Measurements from ENCODE around the gene SLMAP.
"Not testable (repeated sequence)": the region's sequence is repeated elsewhere in the genome, so short reads cannot be mapped to it uniquely, and the experiment has no call there.

SLMAP gene

DNA sequence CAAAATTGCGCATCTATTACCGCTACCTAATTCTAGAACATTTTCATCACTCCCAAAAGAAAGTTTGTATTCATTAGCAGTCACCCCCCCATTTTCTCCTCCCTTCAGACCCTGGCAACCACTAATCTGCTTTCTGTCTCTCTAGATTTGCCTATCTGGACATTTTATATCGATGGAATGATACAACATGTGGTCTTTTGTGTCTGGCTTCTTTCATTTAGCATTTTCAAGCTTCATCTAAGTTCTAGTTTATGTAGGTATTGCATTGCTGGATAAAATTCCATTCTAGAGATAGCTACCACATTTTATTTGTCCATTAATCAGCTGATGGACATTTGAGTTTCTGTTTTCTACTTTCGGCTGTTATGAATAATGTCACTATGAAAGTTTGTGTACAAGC lies 38.4 kb downstream of the SLMAP start:
- no peak for DNase-seq

DNA sequence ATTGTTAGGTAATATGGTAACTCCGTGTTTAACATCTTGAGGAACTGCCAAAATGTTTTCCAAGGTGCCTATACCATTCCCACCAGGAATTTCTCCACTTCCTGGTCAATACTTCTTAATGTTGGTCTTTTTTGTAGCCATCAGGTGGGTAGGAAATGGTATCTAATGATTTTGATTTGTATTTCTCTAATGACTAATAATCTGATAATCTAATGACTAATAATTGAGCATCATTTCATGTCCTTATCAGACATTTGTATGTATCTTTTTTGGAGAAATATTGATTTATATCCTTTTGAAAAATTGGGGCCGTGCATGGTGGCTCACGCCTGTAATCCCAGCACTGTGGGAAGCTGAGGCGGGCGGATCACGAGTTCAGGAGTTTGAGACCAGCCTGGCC lies 38.8 kb downstream of the SLMAP start:
- DNase-seq, result no peak

DNA sequence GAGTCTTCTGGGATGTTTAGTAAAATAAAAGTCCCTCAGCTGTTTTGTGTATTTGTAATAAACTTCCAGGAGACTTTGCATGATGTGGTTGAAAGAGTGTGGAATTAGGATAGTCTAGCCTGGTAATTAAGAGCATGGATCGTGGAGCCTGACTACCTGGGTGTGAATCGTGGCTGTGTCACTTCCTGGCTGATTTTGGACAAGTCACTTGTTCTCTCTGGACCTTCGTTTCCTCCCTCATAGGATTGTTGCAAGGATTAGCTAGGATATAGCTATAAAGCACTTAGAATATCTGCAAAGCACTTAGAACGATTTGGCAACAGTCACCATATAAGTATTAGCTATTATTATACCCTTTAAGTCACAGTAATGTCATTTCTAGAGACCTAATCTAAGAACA lies 40.2 kb downstream of the SLMAP start:
- no peak for DNase-seq

DNA sequence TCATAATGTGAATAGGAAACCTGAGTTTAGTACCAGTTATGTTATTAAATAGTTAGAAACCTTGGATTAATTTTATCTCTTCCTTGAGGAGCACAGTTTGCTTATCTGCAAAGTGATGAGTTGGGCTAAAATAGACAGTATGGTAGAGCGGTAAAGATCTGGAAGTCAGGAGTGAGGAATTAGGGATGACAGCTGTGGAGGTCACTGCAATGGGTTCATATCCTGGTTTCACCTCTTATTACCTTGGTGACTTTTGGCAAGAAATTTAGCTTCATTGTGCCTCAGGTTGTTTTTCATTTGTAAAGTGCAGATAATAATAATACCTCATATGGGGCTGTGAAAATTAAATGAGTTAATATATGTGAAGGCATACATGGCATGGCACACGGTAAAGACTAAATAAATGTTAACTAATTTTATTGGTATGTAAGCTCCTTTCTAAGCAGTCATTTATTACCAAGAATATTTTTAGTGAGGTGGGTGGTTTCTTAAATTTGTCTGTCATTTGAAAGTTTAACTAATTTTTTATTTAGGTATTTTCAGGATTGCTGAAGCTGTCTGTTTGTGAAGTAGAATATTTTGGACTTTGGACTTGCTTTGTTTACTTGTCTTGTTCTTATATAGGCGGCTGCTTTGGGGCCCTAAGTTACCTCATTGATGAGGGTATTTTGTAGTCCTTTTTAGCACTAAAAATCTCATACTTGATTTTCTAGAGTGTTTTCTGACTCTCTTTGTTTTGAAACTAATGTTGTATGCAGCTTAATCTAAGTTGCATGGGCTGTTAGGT lies 41.8 kb downstream of the SLMAP start:
- DNase-seq, result no peak

DNA sequence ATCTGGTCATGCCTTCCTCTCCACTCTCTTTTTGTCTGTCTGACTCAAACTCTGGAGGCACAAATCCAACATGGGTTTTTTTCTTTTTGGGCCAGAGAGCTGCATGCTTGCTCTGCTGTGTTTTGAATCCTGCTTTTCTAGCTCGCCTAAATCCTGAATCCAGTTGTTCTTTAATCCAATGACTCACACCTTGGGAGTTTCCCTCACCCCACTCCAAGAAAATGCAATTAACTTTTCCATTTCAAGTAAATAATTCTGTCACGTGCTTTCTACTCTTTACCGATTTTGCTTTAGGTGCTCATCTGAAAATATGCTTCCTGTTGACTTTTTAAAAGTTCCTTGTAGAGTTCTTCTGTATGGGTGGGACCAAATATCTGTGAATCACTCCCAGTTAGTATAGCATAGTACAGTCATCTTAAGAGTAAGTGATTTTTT lies 47.6 kb downstream of the SLMAP start:
- DNase-seq, result no peak

DNA sequence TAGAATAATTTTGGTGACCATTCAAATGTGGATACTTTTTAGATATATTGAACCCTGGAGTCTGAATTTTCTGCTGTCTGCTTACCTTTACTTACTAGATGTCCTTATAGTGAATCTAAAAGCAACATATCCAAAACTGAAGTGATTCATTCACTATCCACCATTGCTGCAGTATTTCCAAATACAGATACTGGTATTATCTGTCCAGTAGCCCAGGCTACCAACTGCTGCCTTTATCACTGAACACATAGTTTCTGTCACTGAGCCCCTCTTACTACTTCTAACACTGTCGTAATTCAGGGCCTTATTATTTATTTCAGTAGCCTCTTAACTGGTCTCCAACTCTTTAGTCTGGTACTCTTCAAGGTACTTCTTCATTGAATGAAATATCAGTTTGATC lies 49.2 kb downstream of the SLMAP start:
- DNase-seq, result no peak

DNA sequence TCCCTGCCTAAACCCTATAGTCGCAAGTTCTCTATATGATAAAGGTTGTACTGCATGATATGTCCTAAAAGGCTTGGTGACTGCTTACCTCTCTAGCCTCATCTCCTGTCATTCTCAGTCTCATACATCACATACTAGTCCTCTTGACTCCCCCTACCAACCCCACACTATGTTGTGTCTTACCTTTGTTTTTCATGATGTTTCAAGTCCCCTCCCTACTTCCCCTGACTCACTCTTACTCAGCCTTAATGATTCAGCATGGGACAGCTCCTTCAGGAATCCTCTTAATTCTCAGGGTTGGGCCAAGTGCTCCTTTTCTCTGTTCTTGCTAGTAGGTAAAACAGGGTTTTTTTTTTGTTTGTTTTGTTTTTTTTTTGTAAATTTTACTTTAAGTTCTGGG lies 49.6 kb downstream of the SLMAP start:
- DNase-seq, result no peak

DNA sequence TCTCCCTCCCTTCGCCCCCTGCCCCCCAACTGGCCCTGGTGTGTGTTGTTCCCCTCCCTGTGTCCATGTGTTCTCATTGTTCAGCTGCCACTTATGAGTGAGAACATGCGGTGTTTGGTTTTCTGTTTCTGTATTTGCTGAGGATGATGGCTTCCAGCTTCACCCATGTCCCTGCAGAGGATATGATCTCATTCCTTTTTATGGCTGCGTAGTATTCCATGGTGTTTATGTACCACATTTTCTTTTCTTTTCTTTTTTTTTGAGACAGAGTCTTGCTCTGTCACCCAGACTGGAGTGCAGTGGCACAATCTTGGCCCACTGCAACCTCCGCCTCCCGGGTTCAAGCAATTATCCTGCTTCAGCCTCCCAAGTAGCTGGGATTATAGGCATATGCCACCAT lies 50.1 kb downstream of the SLMAP start:
- not testable (repeated sequence) for DNase-seq

DNA sequence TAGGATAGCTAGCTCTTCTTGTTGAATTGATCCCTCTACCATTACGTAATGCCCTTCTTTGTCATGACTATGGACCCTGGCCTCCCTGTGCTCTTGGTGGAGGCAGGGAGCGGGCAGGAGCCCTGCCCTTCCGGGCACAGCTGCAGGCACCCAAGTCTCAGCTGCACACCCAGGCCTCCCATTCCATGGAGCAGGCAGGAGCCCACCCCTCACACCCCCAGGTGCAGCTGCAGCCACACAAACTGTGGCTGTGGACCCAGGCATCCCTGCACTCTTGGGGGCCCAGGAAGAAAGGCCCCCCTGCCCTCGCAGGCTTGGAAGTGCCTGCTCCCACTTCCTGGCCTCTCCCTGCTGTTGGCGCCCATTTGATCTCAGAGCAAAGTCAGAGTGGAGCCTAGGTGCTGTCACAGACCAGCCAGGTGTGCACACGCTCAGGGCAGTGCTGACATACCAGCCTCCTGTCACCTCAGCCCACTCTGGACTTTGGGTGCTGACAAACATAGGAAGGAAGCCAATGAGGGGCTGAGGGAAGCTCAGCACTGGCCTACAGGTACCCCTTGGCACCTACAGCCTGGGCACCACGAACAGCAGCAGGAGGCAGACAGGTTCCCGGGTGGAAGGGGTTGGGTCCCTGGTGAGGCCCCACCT lies 53.0 kb downstream of the SLMAP start:
- DNase-seq, result no peak

DNA sequence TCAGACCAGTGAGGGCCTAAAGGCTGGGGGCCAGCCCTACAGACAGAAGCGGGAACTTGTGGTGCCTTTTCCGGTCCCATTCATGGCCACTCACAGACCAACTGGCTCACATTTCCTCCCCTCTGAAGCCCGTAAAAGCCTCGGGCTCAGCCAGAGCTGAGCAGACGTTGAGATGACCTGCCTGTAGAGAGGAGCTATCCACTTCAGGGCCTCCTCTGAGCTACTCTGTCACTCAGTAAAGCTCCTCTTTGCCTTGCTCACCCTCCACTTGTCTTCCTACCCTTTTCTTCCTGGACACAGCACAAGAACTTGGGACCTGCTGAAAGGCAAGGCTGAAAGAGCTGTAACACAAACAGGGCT lies 53.5 kb downstream of the SLMAP start:
- DNase-seq, result no peak

DNA sequence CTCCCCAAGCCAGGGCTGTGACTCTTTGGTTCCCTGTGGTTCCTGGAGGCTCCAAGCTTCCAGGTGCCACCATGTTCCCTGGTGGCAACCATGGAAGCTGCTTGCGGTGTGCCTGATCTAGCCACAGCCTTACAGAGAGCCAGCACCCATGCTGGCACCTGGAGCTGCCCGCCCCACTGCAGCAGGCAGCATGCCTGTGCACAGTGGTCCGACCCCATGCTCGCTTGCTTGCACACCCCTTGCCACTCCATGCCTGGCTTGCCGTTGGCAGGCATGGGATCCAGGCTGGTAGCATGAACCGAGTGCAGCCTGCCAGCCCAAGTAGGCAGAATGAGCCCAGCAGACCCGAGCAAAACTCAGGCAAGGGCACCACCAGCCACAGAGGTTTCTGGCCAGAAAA lies 53.9 kb downstream of the SLMAP start:
- DNase-seq, result no peak

DNA sequence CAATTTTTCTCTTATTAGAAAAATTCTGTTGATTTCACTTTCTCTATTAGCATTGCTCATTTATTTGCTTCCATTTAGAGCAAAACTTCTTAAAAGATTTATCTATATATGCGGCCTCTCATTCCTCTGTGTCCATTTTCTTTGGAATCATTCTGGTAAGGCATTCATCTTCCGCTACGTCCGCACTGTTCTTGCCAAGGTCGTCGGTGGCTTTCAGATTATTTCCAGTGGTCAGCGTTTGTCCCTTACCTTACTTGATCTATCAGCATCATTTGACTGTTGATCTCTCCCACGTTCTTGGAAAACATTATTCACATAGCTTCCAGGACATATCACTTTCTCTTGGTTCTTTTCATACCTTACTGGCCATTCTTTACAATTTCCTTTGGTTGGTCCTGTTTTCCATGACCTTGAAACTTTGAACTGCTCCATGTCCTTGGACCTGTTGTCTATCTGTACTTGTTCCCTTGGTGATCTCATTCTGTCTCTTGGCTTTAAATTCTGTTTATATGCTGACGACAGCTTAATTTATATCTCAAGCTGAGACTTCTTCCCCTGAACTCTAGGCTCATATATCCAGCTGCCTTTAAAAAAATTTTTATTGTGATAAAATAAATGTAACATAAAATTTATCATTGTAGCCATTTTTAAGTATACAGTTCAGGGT lies 54.5 kb downstream of the SLMAP start:
- DNase-seq, result no peak

DNA sequence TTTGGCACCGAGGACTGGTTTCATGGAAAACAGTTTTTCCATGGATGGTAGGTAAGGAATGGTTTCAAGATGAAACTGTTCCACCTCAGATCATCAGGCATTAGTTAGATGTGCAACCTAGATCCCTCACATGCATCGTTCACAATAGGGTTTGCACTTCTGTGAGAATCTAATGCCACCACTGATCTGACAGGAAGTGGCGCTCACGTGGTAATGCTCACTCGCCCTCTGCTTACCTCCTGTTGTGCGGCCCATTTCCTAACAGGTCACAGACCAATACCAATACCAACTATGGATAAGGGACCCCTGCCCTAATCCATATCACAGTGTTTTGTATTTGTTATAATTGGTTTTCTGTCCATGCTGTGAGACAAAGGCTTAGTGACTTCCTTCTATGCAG lies 58.9 kb downstream of the SLMAP start:
- DNase-seq, result peak; percentile 55

DNA sequence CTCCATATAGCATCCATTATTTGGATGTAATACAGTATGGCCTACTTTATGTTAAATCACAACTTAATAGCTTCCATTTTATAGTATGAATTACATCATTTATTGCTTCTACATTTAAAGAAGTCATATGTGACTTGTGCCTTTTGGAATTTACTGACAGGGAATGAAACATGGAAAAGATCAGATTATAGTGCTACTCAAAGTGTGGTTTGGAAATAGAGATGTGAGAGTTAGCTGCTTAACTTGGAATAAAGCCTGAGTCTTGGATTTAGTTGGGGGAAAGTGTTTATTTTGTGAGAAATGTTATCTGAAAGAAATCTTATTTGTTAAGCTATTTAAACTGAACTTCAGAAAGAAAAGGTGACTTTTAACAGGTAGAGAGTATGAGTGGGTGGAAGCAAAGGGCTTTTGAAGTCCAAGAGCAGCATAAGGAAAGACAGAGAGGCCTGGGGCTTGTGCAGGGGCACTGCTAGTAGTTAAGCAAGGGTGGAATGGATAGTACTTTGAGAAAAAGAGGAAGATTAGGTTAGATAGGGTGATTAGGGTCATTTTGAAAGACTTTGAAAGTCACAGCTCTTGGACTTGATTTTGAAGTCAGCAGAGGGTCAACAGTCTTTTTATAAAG lies 60.5 kb downstream of the SLMAP start:
- no peak for DNase-seq

DNA sequence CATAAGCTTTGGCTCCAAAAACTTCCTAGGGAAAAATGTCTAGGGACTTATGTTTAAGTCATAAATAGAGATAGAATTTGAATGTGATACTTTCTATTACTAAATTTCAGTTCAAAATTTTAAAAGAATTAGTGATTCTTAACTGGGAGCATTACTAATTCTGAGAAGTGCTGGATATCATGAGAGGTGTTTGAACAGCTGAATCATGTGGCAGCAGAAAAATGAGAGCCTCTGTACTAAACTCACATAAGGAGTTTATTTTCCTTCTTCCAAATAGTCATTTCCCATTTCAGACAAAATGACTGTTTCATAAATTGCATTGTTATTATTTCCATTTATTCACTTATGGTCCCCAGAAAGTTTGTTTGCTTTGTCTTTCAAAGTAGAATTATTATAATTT lies 62.7 kb downstream of the SLMAP start:
- no peak for DNase-seq

DNA sequence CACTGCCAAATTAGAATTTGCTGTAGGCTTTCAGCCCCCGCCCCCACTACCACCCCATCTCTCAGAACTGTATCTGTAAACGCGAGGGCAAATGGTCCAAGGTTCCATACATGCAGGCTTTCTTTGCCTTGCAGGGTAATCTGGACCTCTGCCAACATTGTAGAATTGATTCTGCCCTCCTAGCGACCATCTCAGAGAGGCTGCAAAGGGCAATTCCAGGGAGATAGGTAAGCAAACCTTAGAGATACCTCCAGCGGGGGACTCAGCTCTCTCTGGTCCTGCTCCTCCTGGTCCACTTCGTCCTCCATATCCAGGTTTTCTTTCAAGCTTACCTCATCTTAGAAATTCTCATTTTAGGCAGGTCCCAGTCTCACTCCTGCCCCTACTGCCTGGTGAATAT lies 64.4 kb downstream of the SLMAP start:
- no peak for DNase-seq

DNA sequence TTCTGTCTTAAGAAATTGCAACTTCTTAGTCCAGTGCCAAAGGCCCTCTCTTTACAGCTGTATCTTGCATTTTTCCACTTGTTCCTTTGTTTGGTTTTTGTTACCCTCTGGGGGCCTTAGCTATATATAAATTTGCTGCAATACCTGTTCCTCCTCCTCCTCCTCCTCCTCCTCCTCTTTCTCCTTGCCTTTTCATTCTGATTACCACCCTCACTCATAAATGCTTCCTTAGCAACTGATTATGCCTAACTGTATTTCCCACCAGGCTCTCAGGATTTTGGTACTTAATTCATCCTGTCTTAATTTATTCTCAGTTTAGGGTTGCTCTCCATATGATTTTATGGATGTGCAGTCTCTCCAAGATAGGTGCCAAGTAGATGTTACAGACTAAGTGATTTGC lies 65.7 kb downstream of the SLMAP start:
- no peak for DNase-seq

DNA sequence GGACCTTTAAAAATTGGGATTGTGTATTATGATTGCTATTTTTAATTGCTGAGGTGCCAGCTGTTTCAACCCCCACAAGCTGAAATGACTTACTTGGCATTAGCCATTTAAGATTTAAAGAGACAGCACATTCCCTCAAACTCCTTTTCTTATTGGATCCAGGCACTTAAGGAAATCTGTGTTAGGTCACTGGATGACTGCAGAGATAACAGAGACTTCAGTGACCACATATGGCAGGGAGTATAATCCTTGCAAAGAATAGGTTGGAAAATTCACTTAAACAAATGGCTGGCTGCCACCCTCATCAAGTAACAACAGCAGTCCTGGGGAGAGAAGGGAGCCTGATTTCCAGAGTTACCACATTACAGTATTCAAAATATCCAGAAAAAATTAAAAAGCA lies 66.6 kb downstream of the SLMAP start:
- DNase-seq, result no peak

DNA sequence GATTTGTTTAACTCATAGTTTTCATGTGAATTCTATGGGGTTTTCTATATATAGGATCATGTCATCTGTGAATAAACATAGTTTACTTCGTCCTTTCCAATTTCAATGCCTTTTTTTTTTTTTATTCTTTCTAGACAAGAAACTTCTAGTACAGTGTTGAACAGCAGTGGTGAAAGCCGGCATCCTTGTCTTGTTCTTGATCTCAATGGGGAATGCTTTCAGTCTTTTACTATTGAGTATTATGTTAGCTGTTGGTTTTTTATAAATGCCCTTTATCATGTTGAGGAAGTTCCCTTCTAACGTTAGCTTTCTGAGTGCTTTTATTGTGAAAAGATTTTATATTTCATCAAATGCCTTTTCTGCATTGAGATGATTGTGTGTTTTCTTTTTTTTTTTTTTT lies 69.0 kb downstream of the SLMAP start:
- DNase-seq, result no peak

DNA sequence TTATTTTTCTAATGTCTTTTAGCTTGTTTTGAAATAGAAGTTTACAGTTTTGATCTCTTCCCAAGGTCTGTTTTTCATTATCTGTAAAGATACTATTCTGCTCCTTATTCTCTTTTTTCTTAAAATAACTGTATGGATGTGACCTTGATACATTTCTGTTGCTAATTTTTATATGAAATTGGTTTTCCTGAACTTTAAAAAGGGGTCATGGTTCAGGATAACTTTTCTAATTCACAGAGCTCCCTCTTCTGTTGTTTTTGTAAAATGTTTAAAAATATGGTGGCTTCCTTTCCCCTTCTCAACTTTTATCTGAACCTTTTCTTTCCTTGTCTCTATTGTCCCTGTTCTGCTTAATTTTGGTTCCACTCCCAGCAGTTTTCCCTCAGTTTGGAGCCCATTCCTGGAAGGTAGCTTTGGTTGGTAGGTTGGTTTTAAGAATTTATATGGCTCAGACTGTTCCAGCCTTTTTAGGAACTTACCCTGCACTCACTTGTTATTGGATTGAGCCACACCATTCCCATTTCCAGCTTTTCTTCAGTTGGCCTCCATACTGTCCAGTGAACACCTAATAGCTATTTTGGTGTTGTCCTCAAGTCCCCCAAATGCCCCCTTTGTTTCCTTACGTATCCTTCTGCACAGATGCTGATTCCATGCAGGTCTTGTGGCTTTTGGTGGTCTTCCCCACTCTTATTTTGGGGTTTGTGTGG lies 70.3 kb downstream of the SLMAP start:
- no peak for DNase-seq

DNA sequence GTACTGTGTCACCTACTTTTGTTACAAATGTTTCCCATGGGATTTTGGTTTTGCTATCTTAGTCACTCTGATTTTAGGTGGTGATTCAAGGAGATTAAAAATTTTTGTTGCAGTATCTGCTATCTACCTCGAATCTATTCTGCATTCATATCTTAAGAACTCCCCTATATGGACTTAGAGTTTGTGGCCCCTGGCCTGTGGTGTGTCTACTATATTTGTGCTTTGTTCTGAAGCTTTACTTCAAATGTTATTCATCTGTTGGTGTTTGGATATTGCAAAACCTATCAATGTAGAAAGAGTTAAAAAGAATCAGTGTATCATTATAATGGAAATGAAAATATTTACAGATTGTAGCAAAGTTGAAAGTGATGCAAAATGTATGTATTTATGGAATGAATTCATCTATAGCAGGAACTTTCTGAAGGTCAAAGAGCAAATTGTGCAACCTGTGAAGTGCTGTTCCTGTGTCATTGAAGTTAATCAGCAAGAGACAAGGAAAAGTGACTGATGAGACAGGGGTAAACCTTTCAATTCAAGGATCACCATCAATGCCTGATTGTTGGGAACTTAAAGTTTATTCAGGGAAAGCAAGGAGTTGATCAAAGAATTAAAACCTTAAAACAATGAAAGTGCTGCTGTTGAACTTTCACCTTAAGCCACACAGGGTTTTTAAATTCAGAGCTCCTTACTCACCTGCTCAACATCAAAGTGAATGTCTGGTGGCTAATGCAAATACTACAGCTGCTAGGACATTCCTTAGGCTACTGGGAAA lies 71.0 kb downstream of the SLMAP start:
- no peak for DNase-seq

DNA sequence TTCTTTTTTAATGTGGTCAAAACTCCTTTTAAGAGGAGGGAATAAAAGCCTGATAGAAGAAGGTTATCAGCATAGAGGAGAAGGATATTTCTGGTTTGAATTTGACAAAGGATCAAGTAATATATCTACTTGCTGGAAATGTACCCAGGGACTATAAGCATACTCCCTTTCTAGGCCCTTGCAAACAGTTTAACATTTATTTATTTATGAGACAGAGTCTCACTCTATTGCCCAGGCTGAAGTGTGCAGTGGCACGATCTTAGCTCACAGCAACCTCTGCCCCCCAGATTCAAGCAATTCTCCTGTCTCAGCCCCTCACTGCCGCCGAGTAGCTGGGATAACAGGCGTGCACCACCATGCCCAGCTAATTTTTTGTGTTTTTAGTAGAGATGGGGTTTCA lies 71.6 kb downstream of the SLMAP start:
- no peak for DNase-seq
